ENCODE results near the gene GIN1. TPM values are rescaled to one million over a fixed set of nuclear protein-coding genes. Genes with fewer than 3 reads are reported as not detected.
"Not testable (repeated sequence)": the region's sequence is repeated elsewhere in the genome, so short reads cannot be mapped to it uniquely, and the experiment has no call there.

GIN1 gene
- total and polyA plus RNA-seq, 2 donors from 2014 or later: 6.3 to 8.1 TPM

DNA sequence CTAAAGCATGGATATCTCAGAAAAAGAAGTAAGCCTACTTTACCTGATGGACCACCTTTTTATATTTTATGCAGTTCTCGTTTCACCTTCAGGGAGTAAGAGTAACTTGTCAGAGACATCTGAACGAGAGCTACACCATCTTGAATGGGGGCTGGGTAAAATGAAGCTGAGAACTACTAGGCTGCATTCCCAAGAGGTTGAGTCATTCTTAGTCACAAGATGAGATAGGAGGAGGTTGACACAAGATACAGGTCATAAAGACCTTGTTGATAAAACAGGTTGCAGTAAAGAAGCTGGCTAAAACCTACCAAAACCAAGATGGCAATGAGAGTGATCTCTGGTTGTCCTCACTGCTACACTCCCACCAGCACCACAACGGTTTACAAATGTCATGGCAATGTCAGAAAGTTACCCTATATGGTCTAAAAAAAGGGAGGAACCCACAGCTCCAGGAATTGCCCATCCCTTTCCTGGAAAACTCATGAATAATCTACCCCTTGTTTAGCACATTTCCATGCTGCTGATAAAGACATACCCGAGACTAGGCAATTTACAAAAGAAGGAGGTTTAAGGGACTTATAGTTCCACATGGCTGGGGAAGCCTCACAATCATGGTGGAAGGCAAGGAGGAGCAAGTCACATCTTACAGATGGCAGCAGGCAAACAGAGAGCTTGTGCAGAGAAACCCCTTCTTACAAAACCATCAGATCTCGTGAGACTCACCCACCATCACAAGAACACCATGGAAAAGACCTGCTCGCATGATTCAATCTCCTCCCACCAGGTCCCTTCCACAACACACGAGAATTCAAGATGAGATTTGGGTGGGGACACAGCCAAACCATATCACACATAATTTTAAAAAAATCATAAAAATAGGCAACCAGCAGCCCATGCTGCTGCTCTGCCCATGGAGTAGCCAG, 62.5 kb downstream of the GIN1 start:
- Histone ChIP-seq H3K4me1 (ENCODE audit: control insufficient read depth in 2 of 3, insufficient read depth in 2 of 3, low read depth in 1 of 3, low read length in 3 of 3) (no peaks in the 10 kb centered on the region), H3K9me3 (ENCODE audit: control insufficient read depth in 2 of 3, insufficient read depth in 1 of 3, low read length in 3 of 3) (no peaks in the 10 kb centered on the region), H3K36me3 (ENCODE audit: control insufficient read depth in 2 of 3, insufficient read depth in 3 of 3, low read length in 3 of 3) (no peaks in the 10 kb centered on the region), H3K4me3 (ENCODE audit: low read length in 3 of 3) (no peak overlapping the region), H3K9ac (ENCODE audit: low read length in 3 of 3) (no peak overlapping the region), H3K27ac (ENCODE audit: low read depth in 2 of 2, low read length in 2 of 2) (no peak overlapping the region), H3K27me3 (ENCODE audit: control insufficient read depth, insufficient read depth, low read length) (no peaks in the 10 kb centered on the region)
- no peak for TF ChIP-seq CTCF (IDR thresholded peaks at IDR 0.05; ENCODE audit: borderline replicate concordance, extremely low read depth, insufficient read depth)
- FAIRE-seq: no peak
- no peak for DNase-seq
- intact Hi-C loops (cut with DNase I): no loop called here

GRCh38 chr5:103046706-103047105, 73.2 kb downstream of the GIN1 start:
- intact Hi-C loops (cut with DNase I); FAIRE-seq; DNase-seq; H3K27ac ChIP-seq (ENCODE audit: low read depth in 2 of 2, low read length in 2 of 2); H3K4me1 ChIP-seq (ENCODE audit: control insufficient read depth in 2 of 3, insufficient read depth in 2 of 3, low read depth in 1 of 3, low read length in 3 of 3); H3K9me3 ChIP-seq (ENCODE audit: control insufficient read depth in 2 of 3, insufficient read depth in 1 of 3, low read length in 3 of 3); H3K36me3 ChIP-seq (ENCODE audit: control insufficient read depth in 2 of 3, insufficient read depth in 3 of 3, low read length in 3 of 3); H3K9ac ChIP-seq (ENCODE audit: low read length in 3 of 3); H3K4me3 ChIP-seq (ENCODE audit: low read length in 3 of 3); H3K27me3 ChIP-seq (ENCODE audit: control insufficient read depth, insufficient read depth, low read length): not testable (repeated sequence)

DNA sequence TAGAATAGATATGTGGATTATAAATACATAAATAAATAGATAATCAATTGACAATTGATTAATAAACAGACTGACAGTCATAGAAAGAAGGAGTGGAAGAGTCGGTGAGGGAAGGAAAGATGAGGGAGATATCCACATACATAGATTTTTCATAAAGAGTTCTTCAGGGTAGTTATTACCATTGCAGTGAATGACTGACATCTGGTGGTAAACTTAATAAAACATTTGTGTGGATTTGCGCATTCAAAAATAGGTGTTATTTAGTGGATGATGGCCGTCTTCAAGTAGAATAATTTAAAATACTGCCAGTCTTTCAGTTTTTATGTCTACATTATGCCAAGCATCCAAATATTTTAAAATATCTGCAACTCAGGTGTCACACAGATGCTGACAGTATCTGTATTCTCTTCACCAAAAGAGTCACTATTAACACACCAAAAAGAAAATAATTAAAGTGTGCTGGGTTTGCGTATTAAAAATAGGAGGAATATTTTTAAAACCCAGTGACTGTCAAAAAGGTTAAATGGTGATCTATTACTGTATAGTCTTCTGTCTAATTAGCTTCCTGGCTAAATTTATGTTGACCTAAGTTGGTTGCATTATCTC, 78.8 kb downstream of the GIN1 start:
- H3K27me3 ChIP-seq (ENCODE audit: control insufficient read depth, insufficient read depth, low read length): no peaks in the 10 kb centered on the region
- H3K4me3 ChIP-seq (ENCODE audit: low read length in 3 of 3): no peak overlapping the region
- no peak overlapping the region for H3K9ac ChIP-seq (ENCODE audit: low read length in 3 of 3)
- H3K27ac ChIP-seq (ENCODE audit: low read depth in 2 of 2, low read length in 2 of 2): no peak overlapping the region
- no peak for FAIRE-seq
- intact Hi-C loops (cut with DNase I): no loop called here
- H3K36me3 ChIP-seq (ENCODE audit: control insufficient read depth in 2 of 3, insufficient read depth in 3 of 3, low read length in 3 of 3): no peaks in the 10 kb centered on the region
- no peaks in the 10 kb centered on the region for H3K9me3 ChIP-seq (ENCODE audit: control insufficient read depth in 2 of 3, insufficient read depth in 1 of 3, low read length in 3 of 3)
- peak in 2 of 5 donors; percentile 43 to 64 for DNase-seq
- peak; percentile 26 for TF ChIP-seq CTCF (IDR thresholded peaks at IDR 0.05; ENCODE audit: borderline replicate concordance, extremely low read depth, insufficient read depth)
- no peaks in the 10 kb centered on the region for H3K4me1 ChIP-seq (ENCODE audit: control insufficient read depth in 2 of 3, insufficient read depth in 2 of 3, low read depth in 1 of 3, low read length in 3 of 3)

Data from kidney (tissue), 14 donors.